GM18517 (cell line): ENCODE measurements around the gene LAMB1.
"Not testable (repeated sequence)": the region's sequence is repeated elsewhere in the genome, so short reads cannot be mapped to it uniquely, and the experiment has no call there.

Experiments
- ATAC-seq: cut with Tn5 transposase; IDR thresholded peaks from one replicate; pipeline ENCODE4 v1.9.1; 2021; ENCODE audit warnings: mild to moderate bottlenecking, moderate library complexity; ENCODE audit not compliant: unreplicated experiment

Gene LAMB1

GRCh38 chr7:107973861-107974260, 29.1 kb downstream of the LAMB1 start:
- no peak for ATAC-seq

DNA sequence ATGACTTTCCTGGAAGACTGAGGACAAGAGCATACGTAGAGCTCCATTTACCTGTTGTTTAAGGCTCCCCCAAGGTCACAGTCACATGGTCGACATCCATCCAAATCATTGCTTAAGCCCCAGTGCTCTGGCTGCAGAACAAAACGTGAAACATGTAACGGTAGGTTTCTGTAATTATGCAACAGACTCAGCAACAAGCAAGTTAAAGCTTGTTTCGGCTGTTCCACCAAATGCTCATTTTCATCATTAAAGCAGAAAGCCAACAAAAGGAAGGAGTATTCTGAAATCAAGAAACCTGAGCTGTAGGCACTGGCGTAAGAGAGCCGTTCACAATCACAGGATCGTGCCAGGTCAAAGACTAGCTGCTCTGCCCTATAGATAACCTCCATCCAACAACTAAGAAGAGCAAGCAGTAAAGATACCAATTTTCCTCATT, 30.0 kb downstream of the LAMB1 start:
- no peak for ATAC-seq

DNA sequence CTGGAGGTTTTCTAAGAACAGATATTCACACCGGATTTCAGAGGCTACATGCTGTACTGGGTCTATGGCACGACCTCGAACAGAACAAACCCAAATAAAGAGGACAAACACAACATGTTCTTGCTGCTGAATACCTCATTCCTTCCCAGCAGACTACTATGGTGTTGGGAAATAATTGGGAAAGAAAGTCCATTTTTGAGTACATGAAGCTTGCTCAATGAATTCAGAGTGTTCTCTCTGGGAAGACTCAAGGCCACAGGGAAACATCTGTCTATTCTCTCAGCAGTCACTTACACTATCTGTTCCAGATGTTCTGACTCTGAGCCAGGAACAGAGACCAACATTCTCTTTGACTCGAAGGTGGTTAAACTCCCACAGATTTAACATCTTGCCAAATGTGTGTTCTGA, 30.9 kb downstream of the LAMB1 start:
- ATAC-seq, result no peak

DNA sequence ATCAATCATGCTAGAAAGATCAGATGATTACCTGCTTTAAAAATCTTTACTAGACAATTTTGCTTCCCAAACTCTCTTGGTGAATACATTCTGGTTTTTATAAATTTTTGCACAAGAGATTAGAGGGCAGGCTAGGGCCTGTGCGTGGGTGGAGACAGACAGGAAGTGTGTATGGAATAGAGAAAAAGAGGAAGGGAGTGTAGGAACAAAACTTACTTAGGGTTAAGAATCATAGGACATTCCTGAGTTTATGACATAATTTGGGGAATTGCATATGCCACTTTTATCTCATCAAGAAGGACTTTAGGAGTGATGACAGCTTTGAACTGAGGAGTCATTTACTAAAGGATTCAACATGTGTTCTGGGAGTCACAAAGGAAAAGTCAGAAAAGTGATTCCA, 31.3 kb downstream of the LAMB1 start:
- no peak for ATAC-seq

- ATAC-seq, result no peak
Measured at GRCh38 chr7:107971100-107971499, 31.9 kb downstream of the LAMB1 start.

DNA sequence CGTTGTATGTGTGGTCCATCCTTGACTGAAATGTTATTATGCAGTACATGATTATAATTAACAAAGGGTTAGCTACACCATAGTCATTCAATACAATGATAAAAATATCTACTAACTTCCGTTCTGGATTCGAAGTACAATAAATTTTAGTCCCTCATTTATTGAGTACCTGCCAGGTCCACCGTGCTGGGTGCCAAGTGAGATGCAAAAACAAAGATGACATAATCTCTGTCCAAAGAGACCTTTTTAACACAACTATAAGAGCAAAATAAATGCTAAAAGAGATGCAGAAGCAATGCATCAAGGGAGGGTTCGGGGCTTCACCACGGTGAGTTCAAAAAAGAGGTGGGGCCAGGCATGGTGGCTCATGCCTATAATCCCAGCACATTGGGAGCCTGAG, 33.1 kb downstream of the LAMB1 start:
- ATAC-seq, result no peak

DNA sequence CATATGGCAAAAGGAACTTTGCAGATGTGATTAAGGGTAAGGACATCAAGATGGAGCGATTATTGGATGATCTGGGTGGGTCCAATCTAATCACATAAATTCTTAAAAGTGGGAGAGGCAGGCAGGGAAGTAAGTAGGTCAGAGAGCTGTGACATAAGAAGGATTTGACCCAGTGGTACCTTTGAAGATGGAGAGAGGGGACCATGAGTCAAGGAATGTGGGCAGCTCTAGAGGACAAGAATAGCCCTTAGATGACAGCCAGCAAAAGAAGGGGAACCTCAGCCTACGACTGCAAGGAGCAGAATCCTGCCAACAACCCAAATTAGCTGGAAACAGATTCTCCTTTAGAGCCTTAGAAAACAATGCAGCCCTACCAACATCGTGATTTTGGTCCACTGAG, 34.5 kb downstream of the LAMB1 start:
- ATAC-seq, result no peak

- ATAC-seq, result no peak
Measured at GRCh38 chr7:107967420-107967819, 35.5 kb downstream of the LAMB1 start.

GRCh38 chr7:107966711-107967110, 36.2 kb downstream of the LAMB1 start:
- ATAC-seq, result no peak

- no peak for ATAC-seq
Measured at GRCh38 chr7:107964510-107964909, 38.5 kb downstream of the LAMB1 start.

DNA sequence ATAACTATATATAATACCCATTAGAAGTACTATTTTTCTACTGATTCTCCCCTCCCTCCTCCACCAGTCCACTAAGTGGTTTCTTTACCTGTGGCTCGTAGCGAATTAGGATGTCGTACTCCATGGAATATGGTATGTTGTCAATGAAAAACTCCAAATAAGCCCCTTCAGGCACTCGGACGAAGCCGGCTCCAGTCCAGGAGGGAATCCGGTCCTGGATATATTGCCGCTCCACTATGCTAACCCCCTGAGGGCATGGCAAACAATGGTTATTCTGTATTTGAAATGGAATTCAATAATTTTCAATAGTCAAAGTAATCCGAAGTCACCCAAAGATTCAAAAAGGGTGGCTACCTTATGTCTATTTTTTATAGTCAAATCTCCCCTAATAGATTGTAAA, 40.1 kb downstream of the LAMB1 start:
- ATAC-seq, result no peak

DNA sequence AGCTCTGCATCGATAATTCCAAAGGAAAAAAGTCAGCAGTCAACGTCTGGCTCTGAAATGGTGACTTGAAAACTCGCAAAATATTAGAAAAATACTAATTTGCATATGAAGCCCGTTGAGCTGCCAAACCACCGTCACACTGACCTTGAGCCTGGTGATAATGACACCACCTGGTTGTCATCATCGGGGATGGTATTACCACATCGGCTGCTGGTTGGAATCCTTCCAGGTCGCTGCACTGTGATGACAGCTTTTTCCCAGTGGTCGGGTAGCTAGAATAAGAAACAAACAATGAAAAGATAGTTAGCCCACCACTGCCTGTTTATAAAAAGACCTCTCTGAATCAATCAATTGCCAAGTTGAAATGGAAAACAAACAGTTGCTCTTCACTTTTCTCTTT, 41.6 kb downstream of the LAMB1 start:
- ATAC-seq, result no peak

- no peak for ATAC-seq
Measured at GRCh38 chr7:107960272-107960671, 42.7 kb downstream of the LAMB1 start.

- ATAC-seq, result no peak
Measured at GRCh38 chr7:107959527-107959898, 43.4 kb downstream of the LAMB1 start.

DNA sequence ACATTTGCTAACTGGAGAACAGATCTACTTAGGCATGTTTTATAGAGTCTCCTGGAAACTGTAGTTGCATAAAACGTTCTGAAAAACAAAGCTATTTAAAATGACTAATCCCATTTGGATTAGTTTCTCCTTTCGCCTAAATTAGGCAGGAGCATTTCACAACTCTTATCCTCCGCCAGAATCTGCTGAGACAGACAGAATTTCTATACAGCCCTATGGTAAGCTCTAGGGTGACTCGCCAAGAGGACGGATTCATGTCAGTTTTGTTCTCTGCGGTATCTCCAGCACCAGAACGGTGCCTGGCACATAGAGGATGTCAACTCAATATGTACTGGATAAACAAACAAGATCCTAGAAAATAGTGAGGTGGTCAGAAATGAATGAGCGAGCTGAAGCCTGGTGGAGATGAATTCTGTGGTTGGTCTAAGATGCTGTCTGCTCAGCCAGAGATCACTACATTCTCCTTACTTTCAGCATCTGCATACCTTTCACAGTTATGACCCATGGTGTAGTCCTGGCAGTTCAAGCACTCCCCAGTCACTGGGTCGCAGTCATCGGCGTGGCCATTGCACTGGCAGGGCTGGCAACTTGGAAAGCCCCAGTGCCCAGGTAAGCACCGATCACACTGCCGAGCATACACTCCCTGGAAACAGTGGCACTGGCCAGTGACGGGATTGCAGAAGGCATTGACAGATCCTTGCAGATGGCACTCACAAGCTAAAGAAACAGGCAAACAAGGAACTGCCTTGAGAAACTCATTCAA, 44.0 kb downstream of the LAMB1 start:
- no peak for ATAC-seq

DNA sequence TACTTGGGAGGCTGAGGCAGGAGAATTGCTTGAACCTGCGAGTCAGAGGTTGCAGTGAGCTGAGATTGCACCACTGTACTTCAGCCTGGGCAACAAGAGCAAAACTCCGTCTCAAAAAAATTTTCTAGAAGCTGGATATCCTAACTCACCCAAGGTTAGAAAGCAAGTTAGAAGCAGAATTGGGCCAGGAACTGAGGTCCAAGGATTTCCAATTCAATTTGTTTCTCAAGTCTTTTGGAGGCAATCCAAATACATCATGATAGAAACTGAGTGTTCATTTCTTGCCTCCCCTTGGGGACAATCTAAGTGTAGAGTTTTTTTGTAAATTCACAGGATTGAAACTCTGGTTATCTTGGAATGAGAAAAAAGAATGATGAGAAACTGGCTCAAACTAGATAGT, 45.5 kb downstream of the LAMB1 start:
- ATAC-seq, result no peak

DNA sequence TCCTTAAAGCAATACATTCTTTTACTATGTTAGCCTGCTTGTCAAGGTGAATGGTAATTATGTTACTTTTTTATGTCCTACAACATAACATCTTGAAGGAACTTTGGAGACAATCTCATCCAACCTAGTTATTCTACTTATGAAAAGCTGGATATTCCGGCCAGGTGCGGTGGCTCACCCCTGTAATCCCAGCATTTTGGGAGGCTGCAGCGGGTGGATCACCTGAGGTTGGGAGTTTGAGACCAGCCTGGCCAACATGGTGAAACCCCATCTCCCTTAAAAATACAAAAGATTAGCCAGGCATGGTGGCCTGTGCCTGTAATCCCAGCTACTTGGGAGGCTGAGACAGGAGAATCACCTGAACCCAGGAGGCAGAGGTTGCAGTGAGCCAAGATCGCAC, 46.0 kb downstream of the LAMB1 start:
- not testable (repeated sequence) for ATAC-seq

GRCh38 chr7:107955394-107955793, 47.6 kb downstream of the LAMB1 start:
- no peak for ATAC-seq

GRCh38 chr7:107953924-107954303, 49.0 kb downstream of the LAMB1 start:
- no peak for ATAC-seq

GRCh38 chr7:107953265-107953923, 49.6 kb downstream of the LAMB1 start:
- no peak for ATAC-seq

GRCh38 chr7:107951896-107952295, 51.1 kb downstream of the LAMB1 start:
- no peak for ATAC-seq

GRCh38 chr7:107951172-107951787, 51.7 kb downstream of the LAMB1 start:
- no peak for ATAC-seq
